Neuron (in vitro differentiated cells): ENCODE results near the gene SLC19A3.

Source experiments
- H2AFZ ChIP-seq: one replicate; pipeline ENCODE4 v1.6.1; 2013; ENCODE audit warnings: low read depth, mild to moderate bottlenecking, inconsistent platforms, low read length, moderate library complexity
- H3K27me3 ChIP-seq: one replicate; pipeline ENCODE4 v1.6.1; 2013; ENCODE audit warnings: low read length; ENCODE audit not compliant: insufficient read depth
- H3K36me3 ChIP-seq: one replicate; pipeline ENCODE4 v1.6.1; 2013; ENCODE audit warnings: low read length; ENCODE audit not compliant: insufficient read depth
- H3K4me1 ChIP-seq: one replicate; pipeline ENCODE4 v1.6.1; 2013; ENCODE audit warnings: low read length; ENCODE audit not compliant: insufficient read depth
- H3K4me3 ChIP-seq: 2 replicates; pipeline ENCODE4 v1.5.1; 2013; ENCODE audit warnings: mild to moderate bottlenecking, low read length, moderate library complexity
- H3K9me3 ChIP-seq: one replicate; pipeline ENCODE4 v1.6.1; 2013; ENCODE audit warnings: low read length

Gene SLC19A3

DNA sequence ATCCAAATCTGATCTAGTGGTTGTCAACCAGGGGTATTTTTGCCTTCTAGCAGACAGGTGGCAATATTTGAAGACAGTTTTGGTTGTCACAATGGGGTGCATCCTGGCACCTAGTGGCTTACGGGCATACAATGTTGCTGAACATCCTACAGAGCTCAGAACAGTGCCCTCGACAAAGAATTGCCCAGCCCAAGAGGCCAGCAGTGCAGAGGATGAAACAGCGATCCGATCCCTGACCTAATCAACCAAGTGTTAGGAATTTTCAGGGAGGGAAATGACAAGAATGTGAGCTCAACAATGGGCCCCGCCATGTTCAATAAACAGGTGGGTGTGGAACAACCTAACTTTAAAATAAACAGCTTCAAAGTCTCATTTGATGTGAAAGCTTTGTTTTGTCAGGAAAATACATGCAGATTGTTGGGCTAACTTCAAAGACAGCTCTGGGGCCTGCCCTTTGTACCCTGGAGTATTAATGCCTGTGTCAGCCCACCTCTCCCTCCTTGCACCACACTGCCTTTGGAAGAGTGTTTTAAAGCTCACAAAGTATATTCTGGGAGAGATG is 73.8 kb downstream of the SLC19A3 start:
- no peaks in the 10 kb centered on the region for H3K9me3 ChIP-seq
- H2AFZ ChIP-seq: no peak overlapping the region
- no peaks in the 10 kb centered on the region for H3K4me1 ChIP-seq
- H3K27me3 ChIP-seq: no peaks in the 10 kb centered on the region
- no peaks in the 10 kb centered on the region for H3K36me3 ChIP-seq
- no peak overlapping the region for H3K4me3 ChIP-seq

DNA sequence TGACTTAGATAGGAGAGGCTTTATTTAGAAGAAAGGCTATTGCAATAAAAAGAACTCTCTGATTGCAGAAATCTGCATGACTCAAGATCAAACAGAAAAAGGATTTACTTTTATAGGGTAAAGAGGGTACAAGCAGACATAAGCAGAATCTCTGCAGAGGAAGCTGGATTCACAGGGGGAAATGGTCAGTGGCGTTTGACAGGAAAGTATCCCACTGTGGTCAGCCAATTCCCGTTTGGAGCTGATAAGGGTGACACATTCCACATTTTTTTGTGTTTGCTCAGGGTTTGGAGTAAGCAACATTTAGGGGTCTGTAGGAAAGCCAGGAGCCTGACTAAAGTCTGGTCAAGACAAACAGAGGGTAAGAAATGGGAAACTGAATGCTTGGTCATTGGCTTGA is 75.2 kb downstream of the SLC19A3 start:
- no peaks in the 10 kb centered on the region for H3K36me3 ChIP-seq
- no peak overlapping the region for H3K4me3 ChIP-seq
- H3K27me3 ChIP-seq: no peaks in the 10 kb centered on the region
- no peaks in the 10 kb centered on the region for H3K9me3 ChIP-seq
- H3K4me1 ChIP-seq: no peaks in the 10 kb centered on the region
- H2AFZ ChIP-seq: no peak overlapping the region

DNA sequence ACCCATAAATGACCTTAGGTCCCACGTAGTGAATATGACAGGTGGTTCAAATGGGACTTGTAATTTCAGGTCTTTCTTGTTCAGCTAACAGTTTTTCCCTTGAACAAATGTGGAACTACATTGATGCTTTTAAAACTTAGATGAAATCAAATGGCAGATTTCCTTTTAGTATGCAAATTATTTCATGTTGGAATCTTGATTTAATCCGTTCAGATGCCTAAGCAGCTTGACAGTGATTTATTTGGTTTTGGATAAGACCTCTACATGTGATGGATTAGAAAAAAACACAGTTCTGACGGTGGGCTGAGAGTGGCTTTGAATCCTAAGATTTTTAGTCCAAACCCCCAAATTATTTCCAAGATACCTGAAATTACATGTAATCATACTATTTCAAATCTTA is 83.6 kb downstream of the SLC19A3 start:
- Histone ChIP-seq H3K36me3 (no peaks in the 10 kb centered on the region), H2AFZ (no peak overlapping the region), H3K4me3 (no peak overlapping the region), H3K9me3 (no peaks in the 10 kb centered on the region), H3K27me3 (no peaks in the 10 kb centered on the region), H3K4me1 (no peaks in the 10 kb centered on the region)
